ENCODE results near the gene JAKMIP1.

The JAKMIP1 gene

DNA sequence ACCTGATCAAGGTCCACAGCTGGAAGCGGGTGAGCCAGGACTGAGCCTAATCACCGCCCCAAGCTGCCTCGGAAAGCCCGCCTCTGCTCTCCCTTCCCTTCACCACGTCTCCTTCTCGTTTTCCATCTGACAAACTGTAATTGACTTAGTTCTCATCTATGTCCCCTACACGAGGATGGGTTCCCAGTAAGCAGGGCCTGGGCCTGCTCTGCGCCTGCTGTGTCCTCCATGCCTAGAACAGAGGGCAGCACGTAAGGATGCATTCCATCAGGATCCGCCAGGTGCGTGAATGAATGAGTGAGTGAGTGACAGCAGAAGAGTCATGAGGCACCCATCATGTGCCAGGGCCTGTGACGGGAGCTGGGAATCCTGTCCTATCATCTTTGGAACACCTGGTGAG is 86.7 kb downstream of the JAKMIP1 start:
- Histone ChIP-seq H2AFZ (ENCODE audit: low read length) (no peak overlapping the region), H3K36me3 (ENCODE audit: insufficient read depth, low read length) (no peaks in the 10 kb centered on the region), H3K9ac (ENCODE audit: low read depth, low read length, poor library complexity, severe bottlenecking) (no peak overlapping the region), H3K27me3 (ENCODE audit: insufficient read depth, low read length, poor library complexity, severe bottlenecking) (no peaks in the 10 kb centered on the region), H3K79me2 (ENCODE audit: insufficient read depth, low read length) (no peaks in the 10 kb centered on the region), H3K4me3 (ENCODE audit: low read length, poor library complexity, severe bottlenecking) (no peak overlapping the region), H3F3A (ENCODE audit: low read depth) (no peaks in the 10 kb centered on the region), H3K9me2 (replicated peaks; ENCODE audit: low read depth, low read length) (no peaks in the 10 kb centered on the region), H3K4me2 (ENCODE audit: low read depth, low read length, poor library complexity, severe bottlenecking) (no peak overlapping the region), H3K4me1 (ENCODE audit: insufficient read depth, low read length, poor library complexity, severe bottlenecking) (no peaks in the 10 kb centered on the region), H4K20me1 (ENCODE audit: insufficient read depth, low read length, poor library complexity, severe bottlenecking) (no peaks in the 10 kb centered on the region), H3K9me3 (ENCODE audit: insufficient read depth, low read depth, low read length) (no peaks in the 10 kb centered on the region)
- TF ChIP-seq EZH2phosphoT487 (IDR thresholded peaks at IDR 0.05; ENCODE audit: borderline replicate concordance), result no peak
- TF ChIP-seq, protein P1, sequence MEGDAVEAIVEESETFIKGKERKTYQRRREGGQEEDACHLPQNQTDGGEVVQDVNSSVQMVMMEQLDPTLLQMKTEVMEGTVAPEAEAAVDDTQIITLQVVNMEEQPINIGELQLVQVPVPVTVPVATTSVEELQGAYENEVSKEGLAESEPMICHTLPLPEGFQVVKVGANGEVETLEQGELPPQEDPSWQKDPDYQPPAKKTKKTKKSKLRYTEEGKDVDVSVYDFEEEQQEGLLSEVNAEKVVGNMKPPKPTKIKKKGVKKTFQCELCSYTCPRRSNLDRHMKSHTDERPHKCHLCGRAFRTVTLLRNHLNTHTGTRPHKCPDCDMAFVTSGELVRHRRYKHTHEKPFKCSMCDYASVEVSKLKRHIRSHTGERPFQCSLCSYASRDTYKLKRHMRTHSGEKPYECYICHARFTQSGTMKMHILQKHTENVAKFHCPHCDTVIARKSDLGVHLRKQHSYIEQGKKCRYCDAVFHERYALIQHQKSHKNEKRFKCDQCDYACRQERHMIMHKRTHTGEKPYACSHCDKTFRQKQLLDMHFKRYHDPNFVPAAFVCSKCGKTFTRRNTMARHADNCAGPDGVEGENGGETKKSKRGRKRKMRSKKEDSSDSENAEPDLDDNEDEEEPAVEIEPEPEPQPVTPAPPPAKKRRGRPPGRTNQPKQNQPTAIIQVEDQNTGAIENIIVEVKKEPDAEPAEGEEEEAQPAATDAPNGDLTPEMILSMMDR (conservative IDR thresholded peaks at IDR 0.05; ENCODE audit: low read length), result no peak

DNA sequence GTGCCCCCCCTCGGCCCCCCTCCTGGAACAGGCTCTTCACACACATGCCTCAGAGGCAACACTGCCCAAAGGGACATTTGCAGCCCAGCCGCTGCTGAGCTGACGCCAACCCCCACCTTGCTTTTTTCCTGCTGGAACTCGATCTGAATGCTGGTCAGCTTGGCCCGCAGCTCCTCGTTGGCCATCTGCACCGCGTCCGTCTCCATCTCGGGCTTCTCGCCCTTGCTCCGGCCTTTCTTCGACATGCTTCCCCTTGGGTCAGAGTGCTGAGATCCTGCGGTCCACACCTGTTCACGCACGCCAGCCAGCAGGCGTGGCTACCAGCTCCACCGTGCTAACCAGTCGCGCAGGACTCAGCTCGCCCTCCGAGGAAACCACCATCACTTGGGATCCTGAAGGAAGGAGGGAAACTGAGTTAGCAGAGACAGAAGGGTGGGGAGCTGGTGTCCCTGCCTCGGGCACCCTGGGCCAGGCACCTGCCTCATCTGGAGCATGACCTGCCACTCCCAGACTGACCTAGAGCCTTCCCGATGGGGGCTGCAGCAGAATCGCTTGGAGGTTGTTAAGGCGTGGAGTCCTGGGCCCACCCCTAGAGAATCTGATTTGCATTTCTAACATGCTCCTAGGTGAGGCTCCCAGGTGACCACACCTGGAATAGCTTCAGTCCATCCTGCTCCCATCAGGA is 87.6 kb downstream of the JAKMIP1 start:
- TF ChIP-seq EZH2phosphoT487 (IDR thresholded peaks at IDR 0.05; ENCODE audit: borderline replicate concordance), result no peak
- TF ChIP-seq, protein P1 (conservative IDR thresholded peaks at IDR 0.05; ENCODE audit: low read length), result no peak
- H4K20me1 ChIP-seq (ENCODE audit: insufficient read depth, low read length, poor library complexity, severe bottlenecking), result no peaks in the 10 kb centered on the region

DNA sequence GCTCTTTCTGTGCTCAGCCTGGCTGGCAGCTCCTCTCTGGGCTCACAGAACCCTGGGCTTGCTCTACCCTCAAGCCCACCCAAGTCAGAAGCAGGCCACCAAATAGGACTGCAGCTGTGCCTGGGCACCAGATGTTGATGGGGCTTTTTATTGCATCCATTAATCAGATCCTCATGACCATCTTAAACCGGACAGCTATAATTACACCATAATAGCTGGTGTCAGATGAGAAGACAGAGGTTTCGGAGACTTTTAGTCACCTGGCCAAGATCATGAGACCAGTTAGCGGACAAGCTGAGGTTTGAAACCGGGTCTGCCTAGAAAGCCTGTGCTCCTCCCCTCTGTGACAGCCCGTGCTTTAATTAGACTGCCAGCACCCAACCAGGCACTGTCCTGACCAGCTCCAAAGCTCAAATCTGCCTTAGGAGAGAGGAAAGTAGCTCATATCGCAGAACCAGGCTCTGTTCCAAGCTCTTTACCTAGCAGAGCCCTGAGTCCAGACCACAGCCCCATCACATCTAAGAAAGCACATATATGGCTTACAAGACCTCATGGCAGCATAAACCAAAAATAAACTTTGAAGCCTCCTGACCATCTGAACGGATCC is 88.9 kb downstream of the JAKMIP1 start:
- H3K36me3 ChIP-seq (ENCODE audit: insufficient read depth, low read length), result no peaks in the 10 kb centered on the region
- no peaks in the 10 kb centered on the region for H4K20me1 ChIP-seq (ENCODE audit: insufficient read depth, low read length, poor library complexity, severe bottlenecking)
- no peaks in the 10 kb centered on the region for H3K4me1 ChIP-seq (ENCODE audit: insufficient read depth, low read length, poor library complexity, severe bottlenecking)

More for the DNA sequence above, 87.6 kb downstream of the JAKMIP1 start:
- Histone ChIP-seq H3K36me3 (ENCODE audit: insufficient read depth, low read length) (no peaks in the 10 kb centered on the region), H2AFZ (ENCODE audit: low read length) (no peak overlapping the region), H3K9ac (ENCODE audit: low read depth, low read length, poor library complexity, severe bottlenecking) (no peak overlapping the region), H3K9me2 (replicated peaks; ENCODE audit: low read depth, low read length) (no peaks in the 10 kb centered on the region), H3K27me3 (ENCODE audit: insufficient read depth, low read length, poor library complexity, severe bottlenecking) (no peaks in the 10 kb centered on the region), H3K9me3 (ENCODE audit: insufficient read depth, low read depth, low read length) (no peaks in the 10 kb centered on the region), H3F3A (ENCODE audit: low read depth) (no peaks in the 10 kb centered on the region), H3K79me2 (ENCODE audit: insufficient read depth, low read length) (no peaks in the 10 kb centered on the region), H3K4me2 (ENCODE audit: low read depth, low read length, poor library complexity, severe bottlenecking) (no peak overlapping the region), H3K4me3 (ENCODE audit: low read length, poor library complexity, severe bottlenecking) (no peak overlapping the region), H3K4me1 (ENCODE audit: insufficient read depth, low read length, poor library complexity, severe bottlenecking) (no peaks in the 10 kb centered on the region)

More for the DNA sequence above, 88.9 kb downstream of the JAKMIP1 start:
- Histone ChIP-seq H3K9ac (ENCODE audit: low read depth, low read length, poor library complexity, severe bottlenecking) (no peak overlapping the region), H3K4me2 (ENCODE audit: low read depth, low read length, poor library complexity, severe bottlenecking) (no peak overlapping the region), H3K79me2 (ENCODE audit: insufficient read depth, low read length) (no peaks in the 10 kb centered on the region), H3K9me2 (replicated peaks; ENCODE audit: low read depth, low read length) (no peaks in the 10 kb centered on the region), H3K9me3 (ENCODE audit: insufficient read depth, low read depth, low read length) (no peaks in the 10 kb centered on the region), H2AFZ (ENCODE audit: low read length) (no peak overlapping the region), H3K4me3 (ENCODE audit: low read length, poor library complexity, severe bottlenecking) (no peak overlapping the region), H3F3A (ENCODE audit: low read depth) (no peaks in the 10 kb centered on the region), H3K27me3 (ENCODE audit: insufficient read depth, low read length, poor library complexity, severe bottlenecking) (no peaks in the 10 kb centered on the region)
- TF ChIP-seq, protein P1 (conservative IDR thresholded peaks at IDR 0.05; ENCODE audit: low read length), result no peak
- no peak for TF ChIP-seq EZH2phosphoT487 (IDR thresholded peaks at IDR 0.05; ENCODE audit: borderline replicate concordance)

Measured in Loucy (cell line).